ENCODE data around the gene RHBDL1. TPM values are rescaled to one million over a fixed set of nuclear protein-coding genes. Genes with fewer than 3 reads are reported as not detected.
A peak's percentile ranks its signal among the peaks of the same experiment; 100 is the strongest.

The RHBDL1 gene
- total and polyA plus RNA-seq, 9 of the 15 experiments (the other 6 are each of a cell fraction or from before 2014, with no cell fraction given), result 0.03 to 5.6 (median 1.3) TPM; not detected in 1

DNA sequence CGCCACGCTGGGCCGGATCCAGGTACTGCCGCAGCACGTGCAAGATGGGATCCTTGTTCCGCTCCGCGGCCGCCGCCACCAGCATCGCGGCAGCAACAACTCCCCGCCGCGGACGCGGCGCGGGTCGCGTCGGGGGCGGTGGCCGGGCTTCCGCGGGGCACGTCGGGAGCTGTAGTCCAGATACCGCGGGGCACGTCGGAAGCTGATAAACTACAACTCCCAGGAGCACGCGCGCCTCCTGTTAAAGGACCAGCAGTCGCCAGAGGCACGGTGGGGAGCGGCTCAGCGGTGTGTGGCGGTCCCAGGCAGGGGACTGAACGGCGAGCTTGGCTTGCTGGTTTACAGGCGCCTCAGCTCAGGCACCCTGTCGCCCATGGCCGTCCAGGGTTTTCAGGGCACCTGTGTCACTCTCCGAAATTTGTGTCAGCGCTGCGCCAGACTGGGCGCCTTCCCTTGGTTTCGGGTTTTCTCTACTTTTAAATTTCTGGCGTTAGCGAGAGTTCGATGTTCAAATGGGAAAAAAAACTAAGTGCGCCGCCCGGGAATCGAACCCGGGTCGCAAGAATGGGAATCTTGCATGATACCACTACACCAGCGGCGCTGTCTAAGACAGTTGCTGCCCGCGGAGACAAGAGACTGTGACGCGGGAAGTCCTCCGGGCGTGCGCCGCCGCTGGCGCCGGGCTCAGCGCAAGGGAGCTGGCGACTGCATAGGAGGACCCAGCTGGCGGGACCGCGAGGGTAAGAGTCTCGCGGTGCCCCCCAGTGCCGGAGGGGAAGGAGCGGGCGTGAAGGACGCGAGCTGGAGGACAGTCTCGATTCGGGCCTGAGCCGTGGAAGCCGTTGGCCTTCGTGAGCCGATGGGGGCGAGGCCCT is 39.0 kb upstream of the RHBDL1 start, which contains the start of gene METTL26 (continued):
- TF ChIP-seq, protein P1, sequence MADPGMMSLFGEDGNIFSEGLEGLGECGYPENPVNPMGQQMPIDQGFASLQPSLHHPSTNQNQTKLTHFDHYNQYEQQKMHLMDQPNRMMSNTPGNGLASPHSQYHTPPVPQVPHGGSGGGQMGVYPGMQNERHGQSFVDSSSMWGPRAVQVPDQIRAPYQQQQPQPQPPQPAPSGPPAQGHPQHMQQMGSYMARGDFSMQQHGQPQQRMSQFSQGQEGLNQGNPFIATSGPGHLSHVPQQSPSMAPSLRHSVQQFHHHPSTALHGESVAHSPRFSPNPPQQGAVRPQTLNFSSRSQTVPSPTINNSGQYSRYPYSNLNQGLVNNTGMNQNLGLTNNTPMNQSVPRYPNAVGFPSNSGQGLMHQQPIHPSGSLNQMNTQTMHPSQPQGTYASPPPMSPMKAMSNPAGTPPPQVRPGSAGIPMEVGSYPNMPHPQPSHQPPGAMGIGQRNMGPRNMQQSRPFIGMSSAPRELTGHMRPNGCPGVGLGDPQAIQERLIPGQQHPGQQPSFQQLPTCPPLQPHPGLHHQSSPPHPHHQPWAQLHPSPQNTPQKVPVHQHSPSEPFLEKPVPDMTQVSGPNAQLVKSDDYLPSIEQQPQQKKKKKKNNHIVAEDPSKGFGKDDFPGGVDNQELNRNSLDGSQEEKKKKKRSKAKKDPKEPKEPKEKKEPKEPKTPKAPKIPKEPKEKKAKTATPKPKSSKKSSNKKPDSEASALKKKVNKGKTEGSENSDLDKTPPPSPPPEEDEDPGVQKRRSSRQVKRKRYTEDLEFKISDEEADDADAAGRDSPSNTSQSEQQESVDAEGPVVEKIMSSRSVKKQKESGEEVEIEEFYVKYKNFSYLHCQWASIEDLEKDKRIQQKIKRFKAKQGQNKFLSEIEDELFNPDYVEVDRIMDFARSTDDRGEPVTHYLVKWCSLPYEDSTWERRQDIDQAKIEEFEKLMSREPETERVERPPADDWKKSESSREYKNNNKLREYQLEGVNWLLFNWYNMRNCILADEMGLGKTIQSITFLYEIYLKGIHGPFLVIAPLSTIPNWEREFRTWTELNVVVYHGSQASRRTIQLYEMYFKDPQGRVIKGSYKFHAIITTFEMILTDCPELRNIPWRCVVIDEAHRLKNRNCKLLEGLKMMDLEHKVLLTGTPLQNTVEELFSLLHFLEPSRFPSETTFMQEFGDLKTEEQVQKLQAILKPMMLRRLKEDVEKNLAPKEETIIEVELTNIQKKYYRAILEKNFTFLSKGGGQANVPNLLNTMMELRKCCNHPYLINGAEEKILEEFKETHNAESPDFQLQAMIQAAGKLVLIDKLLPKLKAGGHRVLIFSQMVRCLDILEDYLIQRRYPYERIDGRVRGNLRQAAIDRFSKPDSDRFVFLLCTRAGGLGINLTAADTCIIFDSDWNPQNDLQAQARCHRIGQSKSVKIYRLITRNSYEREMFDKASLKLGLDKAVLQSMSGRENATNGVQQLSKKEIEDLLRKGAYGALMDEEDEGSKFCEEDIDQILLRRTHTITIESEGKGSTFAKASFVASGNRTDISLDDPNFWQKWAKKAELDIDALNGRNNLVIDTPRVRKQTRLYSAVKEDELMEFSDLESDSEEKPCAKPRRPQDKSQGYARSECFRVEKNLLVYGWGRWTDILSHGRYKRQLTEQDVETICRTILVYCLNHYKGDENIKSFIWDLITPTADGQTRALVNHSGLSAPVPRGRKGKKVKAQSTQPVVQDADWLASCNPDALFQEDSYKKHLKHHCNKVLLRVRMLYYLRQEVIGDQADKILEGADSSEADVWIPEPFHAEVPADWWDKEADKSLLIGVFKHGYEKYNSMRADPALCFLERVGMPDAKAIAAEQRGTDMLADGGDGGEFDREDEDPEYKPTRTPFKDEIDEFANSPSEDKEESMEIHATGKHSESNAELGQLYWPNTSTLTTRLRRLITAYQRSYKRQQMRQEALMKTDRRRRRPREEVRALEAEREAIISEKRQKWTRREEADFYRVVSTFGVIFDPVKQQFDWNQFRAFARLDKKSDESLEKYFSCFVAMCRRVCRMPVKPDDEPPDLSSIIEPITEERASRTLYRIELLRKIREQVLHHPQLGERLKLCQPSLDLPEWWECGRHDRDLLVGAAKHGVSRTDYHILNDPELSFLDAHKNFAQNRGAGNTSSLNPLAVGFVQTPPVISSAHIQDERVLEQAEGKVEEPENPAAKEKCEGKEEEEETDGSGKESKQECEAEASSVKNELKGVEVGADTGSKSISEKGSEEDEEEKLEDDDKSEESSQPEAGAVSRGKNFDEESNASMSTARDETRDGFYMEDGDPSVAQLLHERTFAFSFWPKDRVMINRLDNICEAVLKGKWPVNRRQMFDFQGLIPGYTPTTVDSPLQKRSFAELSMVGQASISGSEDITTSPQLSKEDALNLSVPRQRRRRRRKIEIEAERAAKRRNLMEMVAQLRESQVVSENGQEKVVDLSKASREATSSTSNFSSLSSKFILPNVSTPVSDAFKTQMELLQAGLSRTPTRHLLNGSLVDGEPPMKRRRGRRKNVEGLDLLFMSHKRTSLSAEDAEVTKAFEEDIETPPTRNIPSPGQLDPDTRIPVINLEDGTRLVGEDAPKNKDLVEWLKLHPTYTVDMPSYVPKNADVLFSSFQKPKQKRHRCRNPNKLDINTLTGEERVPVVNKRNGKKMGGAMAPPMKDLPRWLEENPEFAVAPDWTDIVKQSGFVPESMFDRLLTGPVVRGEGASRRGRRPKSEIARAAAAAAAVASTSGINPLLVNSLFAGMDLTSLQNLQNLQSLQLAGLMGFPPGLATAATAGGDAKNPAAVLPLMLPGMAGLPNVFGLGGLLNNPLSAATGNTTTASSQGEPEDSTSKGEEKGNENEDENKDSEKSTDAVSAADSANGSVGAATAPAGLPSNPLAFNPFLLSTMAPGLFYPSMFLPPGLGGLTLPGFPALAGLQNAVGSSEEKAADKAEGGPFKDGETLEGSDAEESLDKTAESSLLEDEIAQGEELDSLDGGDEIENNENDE (IDR thresholded peaks at IDR 0.05; ENCODE audit: low read depth, low read length), result no peak
- peak; percentile 44; the same call in 1 of the 2 replicates for TF ChIP-seq ZNF212 (CRISPR knock-in tag; IDR thresholded peaks at IDR 0.05)
- TF ChIP-seq PTTG1 (tag; IDR thresholded peaks at IDR 0.05; ENCODE audit: low read depth), result no peak
- no peak for TF ChIP-seq DACH1 (IDR thresholded peaks at IDR 0.05; ENCODE audit: partially characterized antibody)
- no peak for TF ChIP-seq ETS2 (tag; IDR thresholded peaks at IDR 0.05; ENCODE audit: borderline replicate concordance, poor library complexity, severe bottlenecking)
- TF ChIP-seq BACH1 (tag; IDR thresholded peaks at IDR 0.05), result no peak
- peak; percentile 74 for TF ChIP-seq TEAD4 (IDR thresholded peaks at IDR 0.05; ENCODE audit: low read length)
- TF ChIP-seq TEAD4 (CRISPR knock-in tag; IDR thresholded peaks at IDR 0.05; ENCODE audit: borderline replicate concordance), result no peak
- no peak for TF ChIP-seq SMARCB1 (IDR thresholded peaks at IDR 0.05; ENCODE audit: insufficient read length, low read depth)
- TF ChIP-seq, protein P2, sequence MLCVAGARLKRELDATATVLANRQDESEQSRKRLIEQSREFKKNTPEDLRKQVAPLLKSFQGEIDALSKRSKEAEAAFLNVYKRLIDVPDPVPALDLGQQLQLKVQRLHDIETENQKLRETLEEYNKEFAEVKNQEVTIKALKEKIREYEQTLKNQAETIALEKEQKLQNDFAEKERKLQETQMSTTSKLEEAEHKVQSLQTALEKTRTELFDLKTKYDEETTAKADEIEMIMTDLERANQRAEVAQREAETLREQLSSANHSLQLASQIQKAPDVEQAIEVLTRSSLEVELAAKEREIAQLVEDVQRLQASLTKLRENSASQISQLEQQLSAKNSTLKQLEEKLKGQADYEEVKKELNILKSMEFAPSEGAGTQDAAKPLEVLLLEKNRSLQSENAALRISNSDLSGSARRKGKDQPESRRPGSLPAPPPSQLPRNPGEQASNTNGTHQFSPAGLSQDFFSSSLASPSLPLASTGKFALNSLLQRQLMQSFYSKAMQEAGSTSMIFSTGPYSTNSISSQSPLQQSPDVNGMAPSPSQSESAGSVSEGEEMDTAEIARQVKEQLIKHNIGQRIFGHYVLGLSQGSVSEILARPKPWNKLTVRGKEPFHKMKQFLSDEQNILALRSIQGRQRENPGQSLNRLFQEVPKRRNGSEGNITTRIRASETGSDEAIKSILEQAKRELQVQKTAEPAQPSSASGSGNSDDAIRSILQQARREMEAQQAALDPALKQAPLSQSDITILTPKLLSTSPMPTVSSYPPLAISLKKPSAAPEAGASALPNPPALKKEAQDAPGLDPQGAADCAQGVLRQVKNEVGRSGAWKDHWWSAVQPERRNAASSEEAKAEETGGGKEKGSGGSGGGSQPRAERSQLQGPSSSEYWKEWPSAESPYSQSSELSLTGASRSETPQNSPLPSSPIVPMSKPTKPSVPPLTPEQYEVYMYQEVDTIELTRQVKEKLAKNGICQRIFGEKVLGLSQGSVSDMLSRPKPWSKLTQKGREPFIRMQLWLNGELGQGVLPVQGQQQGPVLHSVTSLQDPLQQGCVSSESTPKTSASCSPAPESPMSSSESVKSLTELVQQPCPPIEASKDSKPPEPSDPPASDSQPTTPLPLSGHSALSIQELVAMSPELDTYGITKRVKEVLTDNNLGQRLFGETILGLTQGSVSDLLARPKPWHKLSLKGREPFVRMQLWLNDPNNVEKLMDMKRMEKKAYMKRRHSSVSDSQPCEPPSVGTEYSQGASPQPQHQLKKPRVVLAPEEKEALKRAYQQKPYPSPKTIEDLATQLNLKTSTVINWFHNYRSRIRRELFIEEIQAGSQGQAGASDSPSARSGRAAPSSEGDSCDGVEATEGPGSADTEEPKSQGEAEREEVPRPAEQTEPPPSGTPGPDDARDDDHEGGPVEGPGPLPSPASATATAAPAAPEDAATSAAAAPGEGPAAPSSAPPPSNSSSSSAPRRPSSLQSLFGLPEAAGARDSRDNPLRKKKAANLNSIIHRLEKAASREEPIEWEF (CRISPR knock-in tag; IDR thresholded peaks at IDR 0.05), result no peak

Measured in K562 (cell line).